Neural cell (in vitro differentiated cells): ENCODE data around the gene LCP1.

ENCODE experiments used
- CTCF ChIP-seq: fragments of 450-650 bp; IDR thresholded peaks from 2 replicates; pipeline ENCODE4 v1.5.1; 2014; ENCODE audit warnings: antibody characterized with exemption, mild to moderate bottlenecking, moderate library complexity; ENCODE audit not compliant: poor library complexity, severe bottlenecking
- EP300 ChIP-seq: fragments of 450-650 bp; conservative IDR thresholded peaks from 2 replicates; pipeline ENCODE4 v1.6.1; 2014; ENCODE audit warnings: antibody characterized with exemption, mild to moderate bottlenecking, moderate library complexity; ENCODE audit not compliant: poor library complexity, severe bottlenecking
- EZH2 ChIP-seq: fragments of 200-600, 300-800 bp; shearing (Covaris generic), sonication (generic); IDR thresholded peaks from 2 replicates; pipeline ENCODE4 v1.6.1; 2014; ENCODE audit warnings: antibody characterized with exemption, low read length, borderline replicate concordance, mild to moderate bottlenecking; ENCODE audit not compliant: insufficient read depth, poor library complexity, severe bottlenecking
- MXI1 ChIP-seq: fragments of 450-650 bp; conservative IDR thresholded peaks from 2 replicates; pipeline ENCODE4 v1.6.1; 2014; ENCODE audit warnings: antibody characterized with exemption, mild to moderate bottlenecking; ENCODE audit not compliant: poor library complexity, severe bottlenecking
- POLR2AphosphoS5 ChIP-seq: IDR thresholded peaks from 2 replicates; pipeline ENCODE4 v1.6.1; 2012
- RAD21 ChIP-seq: fragments of 450-650 bp; conservative IDR thresholded peaks from 2 replicates; pipeline ENCODE4 v1.6.1; 2014; ENCODE audit warnings: antibody characterized with exemption, mild to moderate bottlenecking, moderate library complexity
- SMC3 ChIP-seq: fragments of 450-650 bp; conservative IDR thresholded peaks from 2 replicates; pipeline ENCODE4 v1.6.1; 2014; ENCODE audit warnings: antibody characterized with exemption, mild to moderate bottlenecking, moderate library complexity; ENCODE audit not compliant: poor library complexity
- TAF1 ChIP-seq: IDR thresholded peaks from 2 replicates; pipeline ENCODE4 v1.6.1; 2012; ENCODE audit warnings: low read depth

GRCh38 chr13:46109451-46109850 lies 72.5 kb downstream of the LCP1 start:
- no peak for TF ChIP-seq CTCF
- no peak for TF ChIP-seq POLR2AphosphoS5
- TF ChIP-seq EP300: no peak
- no peak for TF ChIP-seq TAF1
- no peak for TF ChIP-seq EZH2
- TF ChIP-seq MXI1: no peak
- no peak for TF ChIP-seq RAD21
- TF ChIP-seq SMC3: no peak
